H1 (cell line): ENCODE measurements around the gene ATP2B3. TPM values are rescaled to one million over a fixed set of nuclear protein-coding genes. Genes with fewer than 3 reads are reported as not detected.

ENCODE experiments used
- CTCF ChIA-PET: fragments of 300-600 bp; sonication (Branson Sonifier 250); formaldehyde crosslinking; loops from one replicate; lab custom pipeline; 2021; ENCODE audit not compliant: partially characterized antibody; lab: Charles Lee
- POLR2A ChIA-PET: fragments of 300-600 bp; sonication (Branson Sonifier 250); formaldehyde crosslinking; loops from one replicate; lab custom pipeline; 2021; ENCODE audit warnings: inconsistent platforms; ENCODE audit not compliant: partially characterized antibody; lab: Charles Lee
- DNase-seq, 2 experiments: peaks; one replicate each; pipeline versions ENCODE4 v3.0.0 to v3.0.0-alpha.2; 2010 to 2022; ENCODE audit warnings: low spot score in 2 of 2, low read depth in 1 of 2, mixed read lengths in 1 of 2
- FAIRE-seq: peaks from 2 replicates; lab custom pipeline; 2011; peaks lifted over from hg19 to GRCh38; lab: Jason Lieb, UNC
- H2AFZ ChIP-seq: 2 replicates; pipeline ENCODE4 v1.8.1; 2012; ENCODE audit warnings: low read length, inconsistent platforms
- H2AK5ac ChIP-seq: 2 replicates; pipeline ENCODE4 v1.6.1; 2013; ENCODE audit warnings: low read depth, low read length
- H2BK120ac ChIP-seq: replicated peaks from 2 replicates; pipeline ENCODE3; 2013; ENCODE audit warnings: low read depth, low read length, inconsistent platforms
- H2BK12ac ChIP-seq: 2 replicates; pipeline ENCODE4 v1.6.1; 2013; ENCODE audit warnings: low read depth, low read length
- H2BK15ac ChIP-seq: 2 replicates; pipeline ENCODE4 v1.6.1; 2013; ENCODE audit warnings: low read length
- H2BK20ac ChIP-seq: 2 replicates; pipeline ENCODE4 v1.6.1; 2013; ENCODE audit warnings: low read length
- H2BK5ac ChIP-seq: 2 replicates; pipeline ENCODE4 v1.6.1; 2013; ENCODE audit warnings: low read depth, low read length
- H3K14ac ChIP-seq: 2 replicates; pipeline ENCODE4 v1.6.1; 2013; ENCODE audit warnings: inconsistent platforms; ENCODE audit not compliant: insufficient read length
- H3K18ac ChIP-seq: 2 replicates; pipeline ENCODE4 v1.6.1; 2013; ENCODE audit warnings: low read length; ENCODE audit errors: extremely low read depth
- H3K23ac ChIP-seq: 2 replicates; pipeline ENCODE4 v1.6.1; 2013; ENCODE audit warnings: inconsistent platforms; ENCODE audit not compliant: insufficient read length
- H3K23me2 ChIP-seq: 2 replicates; pipeline ENCODE4 v1.6.1; 2013; ENCODE audit warnings: low read depth, low read length
- H3K27ac ChIP-seq: 2 replicates; pipeline ENCODE4 v1.6.1; 2011; ENCODE audit warnings: low read depth, low read length, inconsistent platforms
- H3K27me3 ChIP-seq, 4 experiments: replicated peaks in 1 of 4; 1 replicate in 1 of 4; 2 replicates in 3 of 4; pipeline versions ENCODE4 v1.6.1 to v1.8.1; 2011 to 2013; ENCODE audit warnings: low read length in 3 of 4, mild to moderate bottlenecking in 3 of 4, inconsistent platforms in 2 of 4, mixed read lengths in 2 of 4, moderate library complexity in 1 of 4; ENCODE audit not compliant: control insufficient read depth in 3 of 4, insufficient read depth in 3 of 4; ENCODE audit errors: extremely low read depth in 1 of 4
- H3K36me3 ChIP-seq, 4 experiments: 2 replicates each; pipeline versions ENCODE4 v1.6.1 to v1.8.1; 2011 to 2013; ENCODE audit warnings: mild to moderate bottlenecking in 4 of 4, low read length in 3 of 4, moderate library complexity in 2 of 4, control low read depth in 1 of 4, inconsistent platforms in 1 of 4; ENCODE audit not compliant: insufficient read depth in 4 of 4, control insufficient read depth in 2 of 4
- H3K4ac ChIP-seq: replicated peaks from 2 replicates; pipeline ENCODE3; 2013; ENCODE audit warnings: low read length, low read depth, mixed read lengths, inconsistent platforms; ENCODE audit not compliant: insufficient read length
- H3K4me1 ChIP-seq, 4 experiments: replicated peaks in 1 of 4; 1 replicate in 1 of 4; 2 replicates in 3 of 4; pipeline versions ENCODE4 v1.6.1 to v1.8.1; 2011 to 2013; ENCODE audit warnings: low read length in 3 of 4, inconsistent platforms in 2 of 4, mixed read lengths in 1 of 4; ENCODE audit not compliant: insufficient read depth in 4 of 4, control insufficient read depth in 3 of 4
- H3K4me2 ChIP-seq, 2 experiments: 2 replicates each; pipeline versions ENCODE4 v1.6.1 to v1.8.1; 2011 to 2013; ENCODE audit warnings: low read depth in 2 of 2, low read length in 2 of 2, control low read depth in 1 of 2, inconsistent platforms in 1 of 2, mild to moderate bottlenecking in 1 of 2; ENCODE audit not compliant: insufficient read depth in 1 of 2
- H3K4me3 ChIP-seq, 4 experiments: fragments of 200-600, 300-600 bp in 1 of 4; sonication (generic), shearing (Covaris generic), sonication (Bioruptor Twin) in 1 of 4; 2 replicates each; pipeline versions ENCODE4 v1.5.1 to v1.8.1; 2011 to 2016; ENCODE audit warnings: low read length in 4 of 4, low read depth in 3 of 4, control low read depth in 2 of 4, inconsistent platforms in 2 of 4, mild to moderate bottlenecking in 2 of 4, mixed read lengths in 1 of 4, moderate library complexity in 1 of 4; ENCODE audit not compliant: insufficient read depth in 2 of 4; ENCODE audit errors: extremely low read depth in 1 of 4
- H3K56ac ChIP-seq: replicated peaks from 2 replicates; pipeline ENCODE3; 2013; ENCODE audit warnings: low read depth, mild to moderate bottlenecking, mixed read lengths, low read length, inconsistent platforms; ENCODE audit not compliant: insufficient read length
- H3K79me1 ChIP-seq: 2 replicates; pipeline ENCODE4 v1.6.1; 2013; ENCODE audit warnings: low read depth, low read length, control low read depth
- H3K79me2 ChIP-seq, 2 experiments: 2 replicates each; pipeline versions ENCODE4 v1.6.1 to v1.8.1; 2012 to 2013; ENCODE audit warnings: low read length in 2 of 2, mild to moderate bottlenecking in 2 of 2, inconsistent platforms in 1 of 2; ENCODE audit not compliant: insufficient read depth in 2 of 2, control insufficient read depth in 1 of 2
- H3K9ac ChIP-seq, 4 experiments: replicated peaks in 1 of 4; 1 replicate in 1 of 4; 2 replicates in 3 of 4; pipeline versions ENCODE4 v1.6.1 to v1.8.1; 2011 to 2013; ENCODE audit warnings: low read depth in 3 of 4, low read length in 3 of 4, control low read depth in 2 of 4, mild to moderate bottlenecking in 2 of 4, moderate library complexity in 2 of 4, inconsistent platforms in 1 of 4; ENCODE audit errors: extremely low read depth in 1 of 4
- H3K9me3 ChIP-seq, 2 experiments: 2 replicates each; pipeline versions ENCODE4 v1.6.1 to v1.8.1; 2012 to 2013; ENCODE audit warnings: mild to moderate bottlenecking in 2 of 2, moderate library complexity in 2 of 2, control low read depth in 1 of 2, inconsistent platforms in 1 of 2, low read depth in 1 of 2, low read length in 1 of 2, mixed read lengths in 1 of 2; ENCODE audit not compliant: insufficient read depth in 2 of 2
- H4K20me1 ChIP-seq, 2 experiments: replicated peaks in 1 of 2; 2 replicates each; pipeline versions ENCODE3 to v1.8.1; 2011 to 2013; ENCODE audit warnings: inconsistent platforms in 2 of 2, low read length in 2 of 2, mild to moderate bottlenecking in 1 of 2; ENCODE audit not compliant: insufficient read depth in 2 of 2, control insufficient read depth in 1 of 2
- H4K5ac ChIP-seq: 2 replicates; pipeline ENCODE4 v1.6.1; 2013; ENCODE audit warnings: low read length, low read depth, mixed read lengths, inconsistent platforms; ENCODE audit not compliant: insufficient read length
- H4K8ac ChIP-seq: 2 replicates; pipeline ENCODE4 v1.8.0; 2013; ENCODE audit warnings: mild to moderate bottlenecking, moderate library complexity, low read length, inconsistent platforms; ENCODE audit not compliant: insufficient read depth; ENCODE audit errors: extremely low read depth
- H4K91ac ChIP-seq: replicated peaks from 2 replicates; pipeline ENCODE3; 2013; ENCODE audit warnings: low read length, mixed read lengths, inconsistent platforms; ENCODE audit not compliant: insufficient read length
- ASH2L ChIP-seq: fragments of 200-600, 300-600 bp; sonication (generic); IDR thresholded peaks from one replicate; pipeline ENCODE4 v1.7.1; 2017; ENCODE audit warnings: low read length
- CHD2 ChIP-seq: IDR thresholded peaks from 2 replicates; pipeline ENCODE4 v1.6.1; 2012; ENCODE audit warnings: low read length, improper control_type of control experiment
- CREB1 ChIP-seq: IDR thresholded peaks from 2 replicates; pipeline ENCODE4 v1.6.1; 2012; ENCODE audit warnings: inconsistent platforms
- CTBP2 ChIP-seq: IDR thresholded peaks from 2 replicates; pipeline ENCODE4 v1.7.0; 2011; ENCODE audit warnings: borderline replicate concordance, mild to moderate bottlenecking, moderate library complexity, mixed read lengths, low read length; ENCODE audit not compliant: insufficient read depth, insufficient read length
- E2F6 ChIP-seq: IDR thresholded peaks from 2 replicates; pipeline ENCODE4 v1.6.1; 2012; ENCODE audit warnings: inconsistent platforms
- EZH2 ChIP-seq: fragments of 200-600 bp; sonication (generic); IDR thresholded peaks from 2 replicates; pipeline ENCODE4 v1.7.1; 2012; ENCODE audit warnings: low read depth, mild to moderate bottlenecking, moderate library complexity, low read length, inconsistent platforms; ENCODE audit not compliant: severe bottlenecking
- GABPA ChIP-seq: IDR thresholded peaks from 2 replicates; pipeline ENCODE4 v1.6.1; 2011; ENCODE audit warnings: mild to moderate bottlenecking, low read length, moderate library complexity, borderline replicate concordance; ENCODE audit not compliant: insufficient read depth
- KDM5A ChIP-seq: fragments of 200-600 bp; IDR thresholded peaks from 2 replicates; pipeline ENCODE4 v1.7.1; 2012; ENCODE audit warnings: mild to moderate bottlenecking, low read length, inconsistent platforms, mixed read lengths
- PHF8 ChIP-seq: fragments of 200-600 bp; sonication (generic); conservative IDR thresholded peaks from 2 replicates; pipeline ENCODE4 v1.7.1; 2012; ENCODE audit warnings: low read depth, mild to moderate bottlenecking, inconsistent platforms, low read length, moderate library complexity
- POLR2AphosphoS5 ChIP-seq: IDR thresholded peaks from 2 replicates; pipeline ENCODE4 v1.6.1; 2011; ENCODE audit warnings: low read depth, low read length
- RNF2 ChIP-seq: fragments of 200-900, 300-1000 bp; sonication (generic); IDR thresholded peaks from 2 replicates; pipeline ENCODE4 v1.7.1; 2016; ENCODE audit warnings: borderline replicate concordance, low read depth, mild to moderate bottlenecking, antibody characterized with exemption, low read length; ENCODE audit not compliant: poor library complexity, severe bottlenecking; ENCODE audit errors: missing control alignments
- SRF ChIP-seq: IDR thresholded peaks from 2 replicates; pipeline ENCODE4 v1.6.1; 2011; ENCODE audit warnings: mild to moderate bottlenecking, low read depth, low read length, moderate library complexity
- TAF7 ChIP-seq: optimal IDR thresholded peaks from 2 replicates; pipeline ENCODE3; 2011; ENCODE audit warnings: low read depth, mild to moderate bottlenecking, inconsistent platforms, low read length, moderate library complexity, borderline replicate concordance
- TBP ChIP-seq: IDR thresholded peaks from 2 replicates; pipeline ENCODE4 v1.6.1; 2011; ENCODE audit warnings: low read depth, low read length, improper control_type of control experiment
- WGBS, 2 experiments: shearing (Covaris generic) in 1 of 2; methylation state at CpG; one replicate each; pipeline versions ENCODE4 v1.1.6 to v1.1.7; 2013 to 2015; ENCODE audit warnings: low lambda C conversion rate in 2 of 2, mixed read lengths in 2 of 2, inconsistent platforms in 1 of 2, low coverage in 1 of 2, missing lambda C conversion rate in 1 of 2; ENCODE audit not compliant: insufficient replicate concordance in 2 of 2, insufficient coverage in 1 of 2, insufficient read length in 1 of 2; ENCODE audit errors: extremely low coverage in 1 of 2, missing lambda C conversion rate in 1 of 2; 5-methylcytosine and 5-hydroxymethylcytosine counted together
- polyA plus RNA-seq, 7 experiments: library from polyadenylated mRNA; depleted of rRNA in 3 of 7; stranded (reverse) in 5 of 7; unstranded in 2 of 7; fragments of >200 nt in 5 of 7; fragments of 200-250 nt in 2 of 7; gene quantifications; 1 replicate in 5 of 7; 2 replicates in 1 of 7; 4 replicates in 1 of 7; pipeline versions ENCODE4 v1.2.1 to v1.2.3, GENCODE V29; 2011 to 2013; ENCODE audit warnings: missing spikeins in 2 of 7, mixed read lengths in 2 of 7
- total RNA-seq: library from RNA; stranded (reverse); fragmentation: NEBNext Ultra II Directional; extraction: Animal tissue kit (Norgen Biotek cat#: 25700); gene quantifications from 2 replicates; pipeline ENCODE4 v1.2.1, GENCODE V29; 2021

Gene ATP2B3
- total and polyA plus RNA-seq, 2 of the 8 experiments (the other 6 are each of a cell fraction or from before 2014, with no cell fraction given) = 0.14 to 0.19 TPM

GRCh38 chrX:153572601-153573000 lies 55.2 kb downstream of the ATP2B3 start:
- Histone ChIP-seq H2BK5ac (no peak overlapping the region), H2BK15ac (no peak overlapping the region), H3K79me2 (no peaks in the 10 kb centered on the region), H3K56ac (no peak overlapping the region), H2AFZ (no peak overlapping the region), H3K18ac (no peak overlapping the region), H3K23me2 (no peaks in the 10 kb centered on the region), H4K20me1 (no peaks in the 10 kb centered on the region), H4K5ac (no peak overlapping the region), H3K4me1 (peaks cover 0 to 8% (median 3%) of the 10 kb centered on the region in 4 experiments; a peak in 4 of 7 replicates), H3K4ac (no peak overlapping the region), H3K27me3 (no peaks in the 10 kb centered on the region), H2AK5ac (no peak overlapping the region), H3K23ac (no peak overlapping the region), H2BK20ac (no peak overlapping the region), H3K14ac (no peak overlapping the region), H3K36me3 (no peaks in the 10 kb centered on the region), H4K8ac (no peak overlapping the region), H3K9ac (no peak overlapping the region), H3K4me2 (no peak overlapping the region), H2BK120ac (no peak overlapping the region), H3K9me3 (no peaks in the 10 kb centered on the region), H4K91ac (no peak overlapping the region), H3K4me3 (no peak overlapping the region), H3K27ac (no peak overlapping the region), H3K79me1 (no peaks in the 10 kb centered on the region), H2BK12ac (no peak overlapping the region)
- FAIRE-seq (no peak), DNase-seq (no peak)
- ChIA-PET CTCF (interaction anchor here (1.0 to 7.6 kb wide), 4 partner anchors 19 to 96 kb away, joined by 3 to 47 read pairs (median 10); no protein-coding TSS in a partner anchor), POLR2A (no interaction called here)
- TF ChIP-seq CTBP2 = no peak
- TF ChIP-seq ASH2L = no peak
- TF ChIP-seq EZH2 = no peak
- TF ChIP-seq TBP = no peak
- no peak for TF ChIP-seq CREB1
- no peak for TF ChIP-seq POLR2AphosphoS5
- TF ChIP-seq PHF8 = no peak
- no peak for TF ChIP-seq GABPA
- no peak for TF ChIP-seq CHD2
- TF ChIP-seq E2F6 = no peak
- no peak for TF ChIP-seq KDM5A
- no peak for TF ChIP-seq SRF
- no peak for TF ChIP-seq TAF7
- TF ChIP-seq RNF2 = no peak
- 94% methylated on average over 6 of the region's 10 CpGs; no CpG with 5 or more reads in 1 of the 2 experiments for WGBS, 2 experiments
